ENCODE data around the gene CDK19. TPM values are rescaled to one million over a fixed set of nuclear protein-coding genes. Genes with fewer than 3 reads are reported as not detected.

The CDK19 gene
- total and polyA plus RNA-seq, 2 experiments from 2014 or later = 5.6 to 11.1 TPM

- no peaks in the 10 kb centered on the region for H3K9me3 ChIP-seq (ENCODE audit: low read depth)
- H3K4me3 ChIP-seq = no peak overlapping the region
- no peaks in the 10 kb centered on the region for H3K36me3 ChIP-seq
- peaks cover 13% of the 10 kb centered on the region for H3K4me1 ChIP-seq (ENCODE audit: low read depth)
- H3K27me3 ChIP-seq = no peaks in the 10 kb centered on the region
- no peak for DNase-seq (ENCODE audit: low read depth in 1 of 2, low spot score in 1 of 2)
- no peak for TF ChIP-seq CTCF (IDR thresholded peaks at IDR 0.05; ENCODE audit: low read depth, low read length)
- no peak overlapping the region for H3K27ac ChIP-seq
These were observed 250.4 kb downstream of the CDK19 start for GRCh38 chr6:110564703-110565421.

- Histone ChIP-seq H3K27me3 (no peaks in the 10 kb centered on the region), H3K4me3 (no peak overlapping the region), H3K36me3 (no peaks in the 10 kb centered on the region), H3K27ac (no peak overlapping the region), H3K9me3 (ENCODE audit: low read depth) (no peaks in the 10 kb centered on the region), H3K4me1 (ENCODE audit: low read depth) (peaks cover 13% of the 10 kb centered on the region)
- no peak for TF ChIP-seq CTCF (IDR thresholded peaks at IDR 0.05; ENCODE audit: low read depth, low read length)
- no peak for DNase-seq (ENCODE audit: low read depth in 1 of 2, low spot score in 1 of 2)
These were observed 251.6 kb downstream of the CDK19 start for GRCh38 chr6:110563711-110564110.

- Histone ChIP-seq H3K27me3 (no peaks in the 10 kb centered on the region), H3K36me3 (no peaks in the 10 kb centered on the region), H3K4me3 (no peak overlapping the region), H3K9me3 (ENCODE audit: low read depth) (no peaks in the 10 kb centered on the region), H3K4me1 (ENCODE audit: low read depth) (peaks cover 13% of the 10 kb centered on the region), H3K27ac (no peak overlapping the region)
- no peak for DNase-seq (ENCODE audit: low read depth in 1 of 2, low spot score in 1 of 2)
- no peak for TF ChIP-seq CTCF (IDR thresholded peaks at IDR 0.05; ENCODE audit: low read depth, low read length)
These were observed 252.9 kb downstream of the CDK19 start for GRCh38 chr6:110562316-110562915.

- Histone ChIP-seq H3K27ac (no peak overlapping the region), H3K9me3 (ENCODE audit: low read depth) (no peaks in the 10 kb centered on the region), H3K4me1 (ENCODE audit: low read depth) (peaks cover 8% of the 10 kb centered on the region), H3K27me3 (no peaks in the 10 kb centered on the region), H3K36me3 (no peaks in the 10 kb centered on the region), H3K4me3 (no peak overlapping the region)
- no peak for DNase-seq (ENCODE audit: low read depth in 1 of 2, low spot score in 1 of 2)
- TF ChIP-seq CTCF (IDR thresholded peaks at IDR 0.05; ENCODE audit: low read depth, low read length) = no peak
These were observed 253.6 kb downstream of the CDK19 start for GRCh38 chr6:110561696-110562095.

GRCh38 chr6:110561008-110561396 lies 254.3 kb downstream of the CDK19 start:
- Histone ChIP-seq H3K27me3 (no peaks in the 10 kb centered on the region), H3K36me3 (no peaks in the 10 kb centered on the region), H3K27ac (no peak overlapping the region), H3K9me3 (ENCODE audit: low read depth) (no peaks in the 10 kb centered on the region), H3K4me3 (no peak overlapping the region), H3K4me1 (ENCODE audit: low read depth) (peaks cover 1% of the 10 kb centered on the region)
- DNase-seq (ENCODE audit: low read depth in 1 of 2, low spot score in 1 of 2) = no peak
- no peak for TF ChIP-seq CTCF (IDR thresholded peaks at IDR 0.05; ENCODE audit: low read depth, low read length)

Data from cardiac muscle cell (in vitro differentiated cells and primary cell).